ENCODE results near the gene C21orf58.

- TF ChIP-seq EZH2 (IDR thresholded peaks at IDR 0.05; ENCODE audit: insufficient read depth, poor library complexity, severe bottlenecking) (no peak), EZH2phosphoT487 (IDR thresholded peaks at IDR 0.05; ENCODE audit: insufficient read depth, low read depth) (no peak)
Measured at GRCh38 chr21:46349134-46349760, 25.6 kb upstream of the C21orf58 start.

Data from GM23248 (cell line).